Daoy (cell line): Measurements from ENCODE around the gene TUBGCP2. TPM values are rescaled to one million over a fixed set of nuclear protein-coding genes. Genes with fewer than 3 reads are reported as not detected.
"Not testable (repeated sequence)": the region's sequence is repeated elsewhere in the genome, so short reads cannot be mapped to it uniquely, and the experiment has no call there.

Experiments
- DNase-seq: peaks from one replicate; pipeline ENCODE4 v3.0.0-alpha.2; 2015; ENCODE audit warnings: low read depth
- total RNA-seq: library from RNA; depleted of rRNA; stranded (reverse); fragments of >200 nt; shearing (Covaris generic); gene quantifications from 2 replicates; pipeline ENCODE4 v1.2.3, GENCODE V29; 2014

TUBGCP2 gene
- total RNA-seq, 1 experiment from 2014 or later: 19.8 TPM

DNA sequence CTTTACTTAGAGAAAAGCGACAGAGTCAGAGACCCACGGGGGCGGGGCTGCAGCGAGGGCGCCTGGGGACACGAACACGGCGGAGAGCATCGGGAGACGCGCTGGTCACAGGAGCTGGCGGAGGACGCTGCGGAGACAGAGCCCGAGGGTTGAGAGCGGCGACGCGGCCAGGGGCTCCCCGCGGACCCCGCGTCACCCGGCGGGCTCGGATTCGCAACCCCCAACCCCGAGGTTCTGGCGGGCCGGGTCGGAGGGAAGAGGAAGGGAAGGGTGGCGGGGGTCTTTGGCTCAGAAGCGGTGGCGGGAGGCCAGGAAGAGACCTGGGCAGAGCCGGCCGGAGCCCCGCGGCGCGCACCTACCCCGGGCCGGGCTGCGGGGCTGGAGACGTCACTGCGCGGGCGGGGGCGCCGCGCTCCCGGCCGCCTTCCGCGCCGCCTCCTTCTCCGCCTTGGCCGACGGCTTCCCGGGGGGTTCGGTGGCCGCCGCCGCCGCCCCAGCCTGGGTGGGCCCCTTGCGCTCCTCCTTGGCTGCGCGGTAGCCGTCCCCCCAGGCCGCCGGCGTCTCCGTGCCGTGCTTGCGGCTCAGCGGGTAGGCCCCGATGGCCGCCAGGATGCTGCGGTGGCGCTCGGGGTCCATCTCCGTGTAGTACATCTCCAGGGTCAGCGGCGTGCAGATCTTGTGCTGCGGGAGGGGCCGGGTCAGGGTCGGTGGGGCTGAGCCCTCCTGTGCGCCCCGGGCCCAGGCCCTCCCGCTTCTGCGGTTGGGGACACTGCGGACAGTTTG, 17.0 kb upstream of the TUBGCP2 start:
- DNase-seq: no peak

DNA sequence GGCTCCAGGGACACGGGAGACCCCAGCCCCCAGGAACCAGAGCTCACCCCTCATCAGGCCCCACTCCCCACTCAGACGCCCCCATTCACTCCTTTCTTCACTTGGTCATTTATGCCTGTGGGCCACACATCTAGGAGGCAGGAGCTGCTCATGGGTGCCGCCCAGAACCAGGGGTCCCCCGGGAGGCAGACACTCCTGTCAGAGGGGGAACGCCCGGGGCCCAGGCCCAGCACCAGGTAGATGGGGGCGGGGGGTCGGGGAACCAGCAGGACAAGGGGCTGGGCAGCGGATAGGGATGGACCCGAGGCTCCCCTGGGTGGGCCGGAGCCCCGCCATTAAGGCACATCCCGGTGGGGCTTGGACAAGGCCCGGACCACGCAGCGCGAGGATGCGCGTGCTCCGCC, 16.2 kb upstream of the TUBGCP2 start:
- DNase-seq: no peak

DNA sequence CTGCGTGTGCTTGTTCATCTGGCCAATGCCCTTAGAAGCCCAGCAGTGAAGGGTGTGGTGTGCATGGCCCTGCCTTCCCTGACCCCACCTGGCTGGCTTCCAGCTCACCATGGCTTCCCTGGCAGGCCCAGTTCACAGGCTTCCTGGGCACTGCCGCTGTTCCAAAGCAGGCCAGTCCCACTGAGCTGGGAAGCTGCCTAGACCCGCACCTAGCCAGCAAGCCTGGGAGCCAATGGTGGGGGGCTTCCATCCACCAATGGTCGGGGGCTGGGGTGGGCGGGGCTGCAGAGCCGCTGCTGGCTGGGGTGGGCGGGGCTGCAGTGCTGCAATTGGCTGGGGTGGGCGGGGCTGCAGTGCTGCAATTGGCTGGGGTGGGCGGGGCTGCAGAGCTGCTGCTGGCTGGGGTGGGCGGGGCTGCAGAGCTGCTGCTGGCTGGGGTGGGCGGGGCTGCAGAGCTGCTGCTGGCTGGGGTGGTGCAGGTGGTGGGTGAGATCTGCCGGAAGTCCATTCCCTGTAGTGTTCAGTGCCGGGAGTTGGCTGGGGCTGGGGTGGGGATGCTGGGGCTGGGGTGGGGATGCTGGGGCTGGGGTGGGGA, 15.6 kb upstream of the TUBGCP2 start:
- peak; percentile 51 for DNase-seq

DNA sequence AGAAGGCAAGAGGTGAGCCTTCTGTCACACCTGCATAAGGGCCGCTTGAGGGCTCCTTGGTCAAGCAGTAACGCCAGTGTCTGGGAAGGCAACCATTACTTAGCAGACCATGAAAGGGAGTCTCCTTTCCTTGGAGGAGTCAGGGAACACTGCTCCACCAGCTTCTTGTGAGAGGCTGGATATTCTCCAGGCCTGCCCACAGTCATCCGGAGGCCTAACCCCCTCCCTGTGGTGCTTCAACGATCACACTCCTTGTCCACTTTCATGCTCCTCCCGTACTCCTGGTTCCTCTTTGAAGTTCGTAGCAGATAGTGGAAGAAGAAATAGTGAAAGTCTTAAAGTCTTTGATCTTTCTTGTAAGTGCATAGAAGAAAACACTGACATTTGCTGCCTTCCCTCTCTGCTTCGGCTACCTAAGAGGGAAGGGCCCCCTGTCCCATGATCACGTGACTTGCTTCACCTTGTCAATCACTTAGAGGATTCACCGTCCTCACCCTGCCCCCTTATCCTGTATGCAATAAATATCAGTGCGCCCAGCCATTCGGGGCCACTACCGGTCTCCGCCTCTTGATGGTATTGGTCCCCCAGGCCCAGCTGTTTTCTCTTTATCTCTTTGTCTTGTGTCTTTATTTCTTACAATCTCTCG, 13.5 kb upstream of the TUBGCP2 start:
- not testable (repeated sequence) for DNase-seq

DNA sequence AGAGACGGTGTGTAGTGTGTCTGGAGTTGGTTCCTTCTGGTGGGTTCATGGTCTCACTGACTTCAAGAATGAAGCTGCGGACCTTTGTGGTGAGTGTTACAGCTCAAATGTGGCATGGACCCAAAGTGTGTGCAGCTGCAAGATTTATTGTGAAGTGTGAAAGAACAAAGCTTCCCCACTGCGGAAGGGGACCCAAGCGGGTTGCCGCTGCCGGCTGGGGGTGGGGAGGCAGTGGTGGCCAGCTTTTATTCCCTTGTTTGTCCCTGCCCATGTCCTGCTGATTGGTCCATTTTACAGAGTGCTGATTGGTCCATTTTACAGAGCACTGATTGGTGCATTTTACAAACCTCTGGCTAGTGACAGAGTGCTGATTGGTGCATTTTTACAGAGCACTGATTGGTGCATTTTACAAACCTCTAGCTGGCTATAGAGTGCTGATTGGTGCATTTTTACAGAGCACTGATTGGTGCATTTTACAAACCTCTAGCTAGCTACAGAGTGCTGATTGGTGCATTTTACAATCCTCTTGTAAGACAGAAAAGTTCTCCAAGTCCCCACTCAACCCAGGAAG, 12.3 kb upstream of the TUBGCP2 start:
- not testable (repeated sequence) for DNase-seq

DNA sequence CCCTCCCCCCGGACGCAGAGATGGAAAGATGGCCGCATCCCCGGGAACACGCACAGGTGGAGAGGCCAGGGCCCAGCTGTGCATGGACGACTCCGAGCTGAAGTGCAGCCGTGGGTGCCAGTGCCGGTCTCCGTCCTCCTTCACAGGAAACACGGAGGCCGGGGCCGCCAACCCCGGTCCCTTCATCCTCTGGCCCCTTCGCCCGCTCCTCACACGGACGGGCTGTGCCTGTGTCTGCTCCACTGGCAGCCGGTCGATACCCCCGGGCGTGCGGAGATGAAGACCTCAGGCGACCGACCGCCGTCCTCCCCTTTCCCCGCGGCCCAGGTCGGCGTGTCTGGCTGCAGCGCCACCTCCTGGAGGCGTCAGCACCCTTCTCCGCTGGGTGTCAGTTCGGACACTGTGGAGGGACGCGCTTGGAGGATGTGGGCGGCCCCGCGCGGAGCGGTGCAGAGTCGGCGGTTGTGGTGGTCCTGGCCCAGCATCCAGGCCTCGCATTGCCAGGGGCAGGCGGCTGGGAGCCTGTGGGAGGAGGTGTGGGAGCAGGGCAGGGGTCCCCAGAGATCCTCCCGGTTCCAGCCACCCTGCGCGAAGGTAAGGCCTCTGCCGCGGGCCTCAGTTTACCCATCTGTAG, 9.9 kb upstream of the TUBGCP2 start:
- peak; percentile 69 for DNase-seq

DNA sequence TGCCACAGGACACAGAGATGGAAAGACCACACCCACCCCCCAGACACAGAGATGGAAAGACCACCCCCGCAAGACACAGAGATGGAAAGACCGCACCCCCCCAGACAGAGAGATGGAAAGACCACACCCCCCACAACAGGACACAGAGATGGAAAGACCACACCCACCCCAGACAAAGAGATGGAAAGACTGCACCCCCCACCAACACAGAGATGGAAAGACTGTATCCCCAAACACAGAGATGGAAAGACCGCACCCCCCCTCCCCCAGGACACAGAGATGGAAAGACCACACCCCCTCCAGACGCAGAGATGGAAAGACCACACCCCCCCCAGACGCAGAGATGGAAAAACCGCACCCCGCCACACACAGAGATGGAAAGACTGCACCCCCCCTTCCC, 8.1 kb upstream of the TUBGCP2 start:
- no peak for DNase-seq

DNA sequence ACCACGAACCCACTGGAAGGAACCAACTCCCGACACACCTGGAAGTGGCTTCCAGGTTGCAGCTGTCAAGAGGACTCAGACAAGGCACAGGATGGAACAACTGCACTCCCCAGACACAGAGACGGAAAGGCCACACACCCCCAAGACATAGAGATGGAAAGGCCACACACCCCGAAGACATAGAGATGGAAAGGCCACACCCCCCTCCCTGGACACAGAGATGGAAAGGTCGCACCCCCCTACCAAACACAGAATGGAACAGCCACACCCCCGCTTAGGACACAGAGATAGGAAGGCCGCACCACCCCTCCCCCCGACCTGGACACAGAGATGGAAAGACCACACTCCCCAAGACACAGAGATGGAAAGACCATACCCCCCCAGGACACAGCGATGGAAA, 7.6 kb upstream of the TUBGCP2 start:
- no peak for DNase-seq

DNA sequence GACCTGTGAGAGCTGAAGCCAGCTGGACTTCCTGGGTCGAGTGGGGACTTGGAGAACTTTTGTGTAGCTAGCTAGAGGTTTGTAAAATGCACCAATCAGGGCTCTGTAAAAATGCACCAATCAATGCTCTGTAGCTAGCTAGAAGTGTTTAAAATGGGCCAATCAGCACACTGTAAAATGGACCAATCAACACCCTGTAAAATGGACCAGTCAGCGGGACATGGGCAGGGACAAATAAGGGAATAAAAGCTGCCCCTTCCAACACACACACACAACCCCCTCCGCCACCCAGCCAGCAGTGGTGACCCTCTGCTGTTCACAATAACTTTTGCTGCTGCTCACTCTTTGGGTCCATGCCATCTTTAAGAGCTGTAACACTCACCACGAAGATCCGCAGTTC, 7.2 kb upstream of the TUBGCP2 start:
- no peak for DNase-seq

DNA sequence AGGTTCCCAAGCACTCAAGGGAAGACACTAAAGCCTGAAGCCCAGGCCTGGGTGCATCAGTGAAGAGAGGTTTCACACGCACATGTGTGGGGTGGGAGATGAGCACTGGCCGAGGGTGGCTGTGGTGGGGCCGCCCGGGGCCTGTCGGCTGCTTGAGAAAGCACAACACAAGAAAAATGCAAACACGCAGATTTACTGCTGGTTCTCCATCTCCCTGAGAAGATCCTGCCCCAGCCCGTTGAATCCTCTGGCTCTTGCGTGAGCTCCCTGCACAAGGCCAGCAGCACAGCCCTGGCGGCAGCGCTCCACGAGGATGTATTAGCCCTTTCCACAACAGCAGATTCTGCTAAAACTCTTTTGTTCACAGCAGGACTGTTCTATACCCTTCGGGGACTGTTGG, 6.2 kb upstream of the TUBGCP2 start:
- DNase-seq: no peak

DNA sequence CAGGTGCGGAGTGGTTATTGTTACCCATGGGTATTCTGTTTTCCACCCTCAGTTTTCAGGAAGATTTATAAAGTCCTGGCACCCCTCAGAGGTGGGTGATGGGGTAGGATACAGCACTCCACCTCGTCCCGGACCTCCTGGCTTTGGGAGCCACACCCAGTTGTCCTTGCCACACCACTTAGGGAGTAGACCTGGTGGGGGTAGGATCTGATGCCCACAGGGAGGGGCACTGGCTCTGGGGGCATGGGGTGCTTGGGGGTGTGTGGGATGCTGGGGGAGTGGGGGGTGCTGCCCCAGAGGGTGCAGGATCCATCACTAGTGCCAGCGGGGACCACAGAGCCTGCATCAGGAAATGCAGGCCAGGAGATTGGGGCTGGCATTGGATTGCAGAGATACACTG, 4.5 kb upstream of the TUBGCP2 start:
- DNase-seq: no peak

DNA sequence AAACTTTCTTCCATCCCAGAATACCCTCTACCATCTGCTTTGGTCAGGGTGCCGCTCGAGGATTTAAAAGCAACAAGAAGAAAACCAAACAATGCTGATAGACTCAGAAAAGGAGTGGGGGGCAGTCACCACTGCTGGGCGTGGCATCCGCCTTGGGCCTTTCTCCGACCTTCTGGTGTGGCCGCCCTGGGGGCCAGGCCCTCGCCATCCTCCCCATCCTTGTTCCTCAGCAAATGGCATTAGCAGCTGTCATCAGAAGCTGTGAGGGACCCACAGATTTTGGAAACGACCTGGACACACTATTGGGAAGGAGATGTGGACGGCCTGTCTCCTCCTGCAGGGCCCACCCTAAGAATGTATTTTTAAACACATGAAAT, 4.1 kb upstream of the TUBGCP2 start:
- DNase-seq: no peak

DNA sequence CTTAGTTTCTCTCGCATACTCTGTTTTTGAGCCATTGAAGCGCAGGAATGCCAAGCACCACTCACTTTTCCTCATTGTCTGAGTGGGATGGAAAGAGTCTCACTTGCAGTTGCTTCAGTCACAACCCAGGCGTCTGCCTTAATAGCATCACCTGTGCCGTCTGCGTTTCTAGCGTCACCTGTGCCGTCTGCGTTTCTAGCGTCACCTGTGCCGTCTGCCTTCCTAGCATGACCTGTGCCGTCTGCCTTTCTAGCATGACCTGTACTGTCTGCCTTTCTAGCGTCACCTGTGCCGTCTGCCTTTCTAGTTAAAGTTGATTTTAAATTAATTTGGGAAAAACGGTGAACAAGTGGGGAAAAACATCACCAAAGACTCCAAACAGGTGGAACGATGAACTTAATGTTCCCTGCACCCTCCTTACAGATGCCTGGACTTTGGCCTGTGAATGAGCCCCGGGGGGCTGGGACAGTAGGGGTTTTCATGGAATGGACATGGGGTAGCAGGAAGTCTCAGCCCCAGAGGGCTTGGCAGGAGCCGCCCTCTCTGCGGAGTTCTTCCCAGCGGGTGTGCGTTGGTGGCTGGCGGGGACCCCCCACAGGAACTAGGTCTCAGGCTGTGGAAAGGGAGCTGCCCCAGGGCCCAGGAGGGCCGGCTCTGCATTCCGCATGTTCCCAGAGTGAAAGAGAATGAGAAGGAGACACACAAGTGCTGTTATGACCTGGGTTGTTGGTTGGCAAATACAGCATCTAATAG, 3.5 kb upstream of the TUBGCP2 start:
- no peak for DNase-seq

DNA sequence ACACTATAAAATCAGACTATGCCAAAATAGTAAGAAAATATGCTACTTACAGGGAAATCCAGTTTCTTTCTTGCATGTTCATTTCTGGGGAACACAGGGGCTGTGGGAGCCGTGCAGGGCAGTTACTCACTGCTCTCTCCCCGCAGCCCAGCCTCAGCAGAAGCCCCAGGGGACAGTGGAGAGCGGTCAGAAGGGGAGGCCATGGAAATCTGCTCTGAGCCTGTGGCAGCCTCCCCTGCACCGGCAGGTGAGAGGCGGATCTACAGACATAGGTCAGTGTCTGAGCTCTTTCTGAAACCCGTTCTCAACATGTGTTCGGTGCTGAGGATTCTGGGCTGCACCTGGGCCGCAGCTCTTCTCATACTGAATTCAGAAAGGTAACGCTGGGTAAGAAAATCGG, 2.9 kb upstream of the TUBGCP2 start:
- DNase-seq: no peak

DNA sequence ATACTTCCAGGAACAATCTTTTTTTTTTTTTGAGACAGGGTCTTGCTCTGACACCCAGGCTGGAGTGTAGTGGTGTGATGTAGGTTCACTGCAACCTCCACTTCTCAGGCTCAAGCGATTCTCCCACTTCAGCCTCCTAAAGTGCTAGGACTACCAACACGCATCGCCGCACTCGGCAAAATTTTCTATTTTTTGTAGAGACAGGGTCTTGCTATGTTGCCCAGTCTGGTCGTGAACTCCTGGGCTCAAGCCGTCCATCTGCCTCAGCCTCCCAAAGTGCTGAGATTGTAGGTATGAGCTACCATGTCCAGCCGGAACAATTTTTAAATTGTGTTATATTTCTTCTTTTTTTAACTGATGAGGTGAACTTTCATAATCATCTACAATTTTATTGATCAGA, 2.1 kb upstream of the TUBGCP2 start:
- no peak for DNase-seq

DNA sequence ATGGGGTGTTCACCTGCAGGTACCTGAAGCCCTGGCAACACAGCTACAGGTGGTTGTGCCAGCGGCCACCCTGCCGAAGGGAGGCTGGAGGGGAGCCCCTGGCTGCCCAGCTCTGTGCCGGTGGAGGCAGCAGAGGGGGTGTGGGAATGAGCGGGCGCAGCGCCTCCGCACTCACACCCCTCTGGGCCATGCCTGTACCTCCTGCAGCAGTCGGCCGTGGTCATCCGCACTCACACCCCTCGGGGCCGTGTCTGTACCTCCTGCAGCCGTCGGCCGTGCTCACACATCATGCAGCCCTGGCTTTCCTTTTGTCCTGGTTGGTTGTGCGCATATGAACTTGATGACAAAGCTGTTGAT, 1.7 kb upstream of the TUBGCP2 start:
- DNase-seq: no peak

DNA sequence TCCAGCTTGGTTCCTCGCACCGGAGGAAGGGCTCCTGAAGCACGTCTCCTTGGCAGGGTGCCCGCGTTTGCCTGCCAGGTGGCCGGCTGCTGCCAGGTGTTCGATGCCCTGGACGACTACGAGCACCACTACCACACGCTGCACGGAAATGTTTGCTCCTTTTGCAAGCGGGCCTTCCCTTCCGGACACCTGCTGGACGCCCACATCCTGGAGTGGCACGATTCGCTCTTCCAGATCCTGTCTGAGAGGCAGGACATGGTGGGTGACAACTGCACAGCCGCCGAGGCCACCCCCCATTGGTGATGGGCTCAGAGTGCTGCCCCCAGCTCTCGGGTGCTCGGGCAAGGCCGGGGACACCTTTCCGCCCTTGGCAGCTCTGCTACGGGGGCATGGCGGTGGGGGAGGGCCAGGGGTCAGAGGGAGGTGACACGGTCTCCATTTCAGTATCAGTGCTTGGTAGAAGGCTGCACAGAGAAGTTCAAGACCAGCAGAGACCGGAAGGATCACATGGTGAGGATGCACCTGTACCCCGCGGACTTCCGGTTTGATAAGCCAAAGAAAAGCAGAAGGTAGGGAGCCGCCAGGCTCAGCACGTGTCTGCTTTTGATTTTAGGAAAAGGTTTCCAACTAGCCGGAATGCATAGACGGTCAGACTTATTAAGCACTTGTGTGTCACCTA, 1.2 kb upstream of the TUBGCP2 start:
- DNase-seq: no peak

DNA sequence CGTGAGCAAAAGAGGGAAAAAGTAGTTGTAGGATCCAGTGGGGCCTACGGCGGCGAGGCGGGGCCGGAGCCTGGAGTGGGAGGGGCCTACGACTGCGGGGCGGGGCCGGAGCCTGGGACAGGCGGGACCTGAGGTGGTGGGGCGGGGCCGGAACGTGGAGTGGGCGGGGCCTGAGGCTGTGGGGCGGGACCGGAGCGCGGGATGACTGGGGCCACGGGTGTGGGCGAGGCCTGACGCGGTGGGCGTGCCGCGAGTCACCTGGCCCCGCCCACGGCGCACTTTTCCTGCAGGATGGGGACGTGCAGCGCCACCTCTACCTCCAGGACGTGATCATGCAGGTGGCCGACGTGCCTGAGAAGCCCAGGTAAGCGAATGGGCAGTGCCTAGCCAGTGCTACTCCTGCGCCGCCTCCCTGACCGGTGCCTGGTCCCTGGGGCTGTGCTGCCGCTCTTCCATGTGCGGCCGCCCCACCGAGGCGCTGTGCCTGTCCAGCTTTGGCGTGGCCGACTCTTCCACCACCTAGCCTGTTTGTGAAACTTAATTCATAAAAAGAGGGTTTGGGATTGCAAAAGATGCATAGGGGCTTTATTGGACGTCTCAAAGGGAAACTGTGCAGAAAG, 538 bp upstream of the TUBGCP2 start:
- peak; percentile 89 for DNase-seq

DNA sequence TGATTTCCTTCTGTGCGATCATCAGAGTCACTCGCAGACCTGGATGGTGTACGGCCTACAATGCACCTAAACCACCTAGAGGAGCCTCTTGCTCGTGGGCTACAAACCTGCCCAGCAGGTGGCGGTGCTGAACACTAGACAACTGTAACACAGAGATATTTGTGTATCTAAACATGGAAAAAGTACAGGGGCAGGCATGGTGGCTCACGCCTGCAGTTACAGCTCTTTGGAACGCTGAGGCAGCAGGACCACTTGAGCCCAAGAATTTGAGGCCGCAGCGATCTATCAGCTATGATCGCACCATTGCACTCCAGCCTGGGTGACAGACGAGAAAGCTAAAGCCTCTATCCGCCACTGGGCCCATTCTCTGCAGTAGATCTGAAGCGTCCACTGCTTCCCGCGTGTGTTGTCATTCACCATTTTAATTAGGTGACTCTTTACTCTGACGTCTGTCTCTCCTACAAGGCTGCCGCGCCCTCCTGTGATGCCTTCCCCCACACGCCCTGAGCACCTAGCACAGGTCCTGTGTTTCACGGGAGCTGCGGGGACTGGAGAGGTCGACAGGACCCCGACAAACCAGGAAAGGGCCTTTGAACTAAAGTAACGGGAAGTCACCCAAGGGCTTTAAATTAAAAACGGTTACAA, 774 bp downstream of the TUBGCP2 start:
- peak; percentile 65 for DNase-seq

DNA sequence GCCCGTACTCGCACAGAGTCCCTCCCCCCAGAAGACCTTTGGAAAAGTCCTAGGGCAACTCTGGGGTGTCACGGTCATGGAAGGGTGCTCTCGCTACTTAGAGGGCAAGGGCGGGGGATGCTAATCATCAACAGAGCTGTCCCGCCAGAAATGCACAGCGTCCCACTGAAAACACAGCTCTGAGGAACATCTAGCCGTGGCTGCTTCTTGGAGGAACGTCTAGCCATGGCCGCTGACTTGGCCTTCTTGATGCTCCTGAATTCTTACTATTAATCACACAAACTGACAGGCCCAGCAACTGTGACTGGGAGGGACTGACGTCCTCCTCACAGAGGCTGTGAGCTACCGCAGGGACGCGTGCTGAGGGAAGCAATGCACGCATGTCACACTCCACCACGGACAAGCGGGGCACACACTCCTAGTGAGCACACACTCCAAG, 1.7 kb downstream of the TUBGCP2 start:
- DNase-seq: no peak
